WI38 (cell line): ENCODE measurements around the gene CRIM1.

Experiments
- H3K4me3 ChIP-seq: 2 replicates; pipeline ENCODE4 v1.5.1; 2011; ENCODE audit warnings: low read depth, mild to moderate bottlenecking, control low read depth, low read length
- TF ChIP-seq, protein P1 (sequence below): IDR thresholded peaks from 2 replicates; pipeline ENCODE4 v1.5.1; 2012; ENCODE audit warnings: low read depth, mild to moderate bottlenecking, control low read depth, low read length

The CRIM1 gene

GRCh38 chr2:36408198-36408703 is 52.7 kb downstream of the CRIM1 start:
- TF ChIP-seq, protein P1, sequence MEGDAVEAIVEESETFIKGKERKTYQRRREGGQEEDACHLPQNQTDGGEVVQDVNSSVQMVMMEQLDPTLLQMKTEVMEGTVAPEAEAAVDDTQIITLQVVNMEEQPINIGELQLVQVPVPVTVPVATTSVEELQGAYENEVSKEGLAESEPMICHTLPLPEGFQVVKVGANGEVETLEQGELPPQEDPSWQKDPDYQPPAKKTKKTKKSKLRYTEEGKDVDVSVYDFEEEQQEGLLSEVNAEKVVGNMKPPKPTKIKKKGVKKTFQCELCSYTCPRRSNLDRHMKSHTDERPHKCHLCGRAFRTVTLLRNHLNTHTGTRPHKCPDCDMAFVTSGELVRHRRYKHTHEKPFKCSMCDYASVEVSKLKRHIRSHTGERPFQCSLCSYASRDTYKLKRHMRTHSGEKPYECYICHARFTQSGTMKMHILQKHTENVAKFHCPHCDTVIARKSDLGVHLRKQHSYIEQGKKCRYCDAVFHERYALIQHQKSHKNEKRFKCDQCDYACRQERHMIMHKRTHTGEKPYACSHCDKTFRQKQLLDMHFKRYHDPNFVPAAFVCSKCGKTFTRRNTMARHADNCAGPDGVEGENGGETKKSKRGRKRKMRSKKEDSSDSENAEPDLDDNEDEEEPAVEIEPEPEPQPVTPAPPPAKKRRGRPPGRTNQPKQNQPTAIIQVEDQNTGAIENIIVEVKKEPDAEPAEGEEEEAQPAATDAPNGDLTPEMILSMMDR = no peak
- H3K4me3 ChIP-seq = no peak overlapping the region

DNA sequence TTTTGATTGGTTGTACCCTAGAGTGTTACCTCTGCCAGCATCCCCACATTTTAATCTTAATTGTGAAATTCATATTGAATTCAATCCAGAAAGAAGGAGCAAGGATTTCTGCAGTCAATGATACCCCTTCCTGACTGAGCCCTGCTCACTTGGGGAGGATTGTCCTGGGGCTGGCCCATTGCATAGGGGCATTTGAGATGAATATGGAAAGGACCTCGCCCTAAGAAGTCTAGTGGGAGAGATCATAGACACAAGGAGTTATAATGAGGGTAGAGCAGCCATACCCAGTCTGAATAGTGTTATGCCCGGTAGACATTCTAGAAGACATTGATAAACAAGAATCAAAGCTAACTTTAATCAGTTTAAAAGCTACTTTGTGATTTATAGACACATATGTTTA is 53.8 kb downstream of the CRIM1 start:
- TF ChIP-seq, protein P1 = no peak
- H3K4me3 ChIP-seq = no peak overlapping the region

DNA sequence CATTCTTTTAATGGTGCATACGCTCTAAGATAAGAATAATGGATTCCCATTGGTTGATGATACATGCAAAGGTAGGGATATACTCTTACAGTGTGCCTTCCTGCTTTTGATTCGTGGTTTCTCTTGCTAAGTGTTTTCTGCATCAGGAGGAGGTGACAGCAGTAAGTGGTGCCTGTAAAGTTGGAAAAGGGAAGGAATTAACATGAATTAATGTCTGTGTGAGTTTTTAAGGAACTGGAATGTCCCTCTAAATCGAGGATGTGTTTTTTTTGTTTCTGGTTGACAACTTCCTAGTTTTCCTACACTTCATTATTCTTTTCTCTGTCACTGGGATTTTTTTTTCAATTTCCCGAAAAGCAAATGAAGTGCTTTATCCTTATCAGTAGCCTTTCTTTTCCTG is 54.4 kb downstream of the CRIM1 start:
- TF ChIP-seq, protein P1 = no peak
- no peak overlapping the region for H3K4me3 ChIP-seq

DNA sequence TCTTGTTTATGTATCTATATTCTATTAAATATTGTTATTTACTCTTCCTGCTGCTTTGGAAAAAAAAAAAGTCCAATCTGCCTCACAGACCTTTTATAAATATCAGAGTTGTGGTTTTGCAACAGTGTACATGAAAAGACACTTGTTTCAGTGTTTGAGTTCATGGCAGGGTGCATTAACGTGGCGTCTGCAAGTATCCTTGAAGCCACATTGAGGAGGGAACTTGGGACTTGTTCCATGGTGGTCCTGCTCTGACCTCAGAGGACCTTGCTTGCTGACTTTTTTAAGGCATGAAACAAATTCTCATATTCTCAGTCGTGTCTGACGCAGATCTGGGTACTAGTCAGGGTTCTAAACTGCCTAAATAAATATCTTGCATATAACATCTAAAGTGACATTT is 55.1 kb downstream of the CRIM1 start:
- TF ChIP-seq, protein P1 = no peak
- H3K4me3 ChIP-seq = no peak overlapping the region

GRCh38 chr2:36411962-36412444 is 56.4 kb downstream of the CRIM1 start:
- TF ChIP-seq, protein P1 = no peak
- H3K4me3 ChIP-seq = no peak overlapping the region

DNA sequence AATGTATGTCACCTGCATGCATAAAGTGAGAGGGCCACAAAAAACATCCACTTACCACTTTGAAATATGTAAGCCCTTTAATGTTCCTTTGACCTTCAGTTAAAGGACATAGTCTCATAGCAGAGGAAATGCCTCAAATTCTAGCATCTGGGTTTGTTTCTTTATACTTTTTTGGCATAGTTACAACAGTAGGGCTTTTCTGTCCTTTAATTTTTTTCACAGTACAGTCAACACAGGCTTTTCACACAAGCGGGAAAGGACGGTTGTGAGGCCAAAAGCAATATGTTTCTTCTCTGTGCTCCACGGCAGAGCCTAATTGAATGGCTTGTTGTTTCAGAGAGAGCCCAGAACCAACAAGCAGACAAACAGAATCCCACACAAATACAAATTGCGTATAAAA is 57.6 kb downstream of the CRIM1 start:
- TF ChIP-seq, protein P1 = no peak
- H3K4me3 ChIP-seq = no peak overlapping the region

DNA sequence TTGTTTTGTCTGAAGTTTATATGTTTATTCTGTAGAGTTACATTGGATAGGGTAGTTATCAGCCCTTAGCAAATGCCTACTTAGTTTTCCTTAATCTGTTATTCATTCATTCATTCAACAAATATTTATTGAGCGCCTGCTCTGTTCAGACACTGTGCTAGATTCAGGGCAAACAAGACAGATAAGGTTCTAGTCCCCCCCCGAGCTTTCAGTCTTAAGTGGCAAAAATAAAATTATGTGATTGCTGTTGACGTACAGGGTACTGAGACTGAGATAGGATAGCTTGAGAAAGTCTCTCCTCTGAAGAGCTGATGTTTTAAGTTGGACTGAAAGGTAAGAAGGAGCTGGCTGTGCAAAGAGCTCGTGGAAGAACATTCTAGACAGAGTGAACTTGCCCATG is 58.7 kb downstream of the CRIM1 start:
- TF ChIP-seq, protein P1 = no peak
- no peak overlapping the region for H3K4me3 ChIP-seq
